Esophagus squamous epithelium (tissue), 5 donors: ENCODE results near the gene CYB5R3. TPM values are rescaled to one million over a fixed set of nuclear protein-coding genes. Genes with fewer than 3 reads are reported as not detected.

Experiments
- DNase-seq: peaks from one replicate; lab custom pipeline; 2025; lab: John Stamatoyannopoulos, UW
- H3K27ac ChIP-seq, 4 donors: fragments of 200-600 bp; sonication (generic); one replicate each; pipeline ENCODE4 v1.5.1; 2016 to 2019; ENCODE audit warnings: mild to moderate bottlenecking in 1 of 4
- H3K27me3 ChIP-seq, 4 donors: fragments of 200-600 bp; sonication (generic); 1 replicate in 3 of 4; 2 replicates in 1 of 4; pipeline versions ENCODE4 v1.5.1 to v1.6.0; 2017 to 2021; ENCODE audit warnings: antibody characterized with exemption in 1 of 4
- H3K36me3 ChIP-seq, 3 donors: fragments of 200-600 bp; sonication (generic); one replicate each; pipeline ENCODE4 v1.5.1; 2016 to 2019
- H3K4me1 ChIP-seq, 3 donors: fragments of 200-600 bp; sonication (generic); one replicate each; pipeline ENCODE4 v1.5.1; 2017 to 2019
- H3K4me3 ChIP-seq, 4 donors: fragments of 200-600 bp; sonication (generic); 1 replicate in 3 of 4; 2 replicates in 1 of 4; pipeline ENCODE4 v1.5.1; 2016 to 2019; ENCODE audit warnings: mild to moderate bottlenecking in 2 of 4, moderate library complexity in 1 of 4
- H3K9me3 ChIP-seq, 3 donors: fragments of 200-600 bp; sonication (generic); one replicate each; pipeline ENCODE4 v1.5.1; 2016 to 2019
- POLR2A ChIP-seq, 4 donors: fragments of 450-650 bp; IDR thresholded peaks; one replicate each; pipeline ENCODE4 v1.6.1; 2017; ENCODE audit warnings: antibody characterized with exemption in 4 of 4, mild to moderate bottlenecking in 4 of 4, moderate library complexity in 3 of 4
- WGBS, 2 donors: methylation state at CpG; one replicate each; pipeline ENCODE4 v1.1.5; 2018; 5-methylcytosine and 5-hydroxymethylcytosine counted together
- intact Hi-C: fragments of 100-400 bp; cut with DNase I; formaldehyde crosslinking; loops from one replicate; pipeline ENCODE4 v1.15.0; 2022
- total RNA-seq, 4 donors: library from RNA; depleted of rRNA; stranded (reverse); fragments of >200 nt; gene quantifications; one replicate each; pipeline ENCODE4 v1.1.0, GENCODE V29; 2016
- TF ChIP-seq, protein P1 (sequence below), 6 experiments: fragments of 450-650 bp in 4 of 6; fragments of 200-600 bp in 2 of 6; sonication (generic) in 2 of 6; IDR thresholded peaks; one replicate each; pipeline ENCODE4 v1.5.1; 2016 to 2019; ENCODE audit warnings: antibody characterized with exemption in 6 of 6, mild to moderate bottlenecking in 4 of 6, moderate library complexity in 4 of 6
- donor health status: DM: yes; HTN: yes; CAD: no.

Gene CYB5R3
- total RNA-seq, 4 donors from 2014 or later: 49.5 to 81.6 (median 71.7) TPM

DNA sequence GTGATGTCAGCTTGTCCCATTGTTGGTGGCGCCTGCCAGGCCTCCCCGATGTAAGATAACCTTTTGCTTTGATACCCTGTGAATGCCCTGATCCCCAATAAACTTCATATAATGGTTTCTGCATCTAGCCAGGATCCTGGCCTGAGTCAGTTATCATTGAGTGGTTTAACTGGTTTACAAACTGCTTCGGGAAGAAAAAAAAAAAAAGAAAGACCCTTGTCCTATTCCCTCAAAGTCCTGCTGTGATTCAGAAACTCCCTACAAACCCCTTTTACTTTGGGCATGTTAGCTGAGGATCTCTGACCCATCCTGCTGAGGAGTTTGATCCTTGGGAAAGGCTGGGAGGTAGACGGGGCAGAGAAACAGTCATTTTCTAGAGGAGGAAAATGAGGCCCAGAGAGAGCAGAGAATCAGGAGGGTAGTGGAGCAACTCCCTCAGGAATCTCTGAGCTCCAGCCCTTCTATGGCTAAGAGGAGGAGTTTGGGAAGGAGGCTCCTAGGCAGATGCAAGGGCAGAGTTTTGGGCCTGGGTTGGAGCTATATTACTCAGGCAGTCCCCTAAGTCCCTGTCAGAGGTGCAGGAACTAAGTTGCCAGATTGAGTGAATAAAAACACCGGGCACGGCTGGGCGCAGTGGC lies 5.4 kb upstream of the CYB5R3 start:
- Histone ChIP-seq H3K9me3 (no peaks in the 10 kb centered on the region), H3K4me3 (no peak overlapping the region), H3K36me3 (no peaks in the 10 kb centered on the region), H3K4me1 (peaks cover 0 to 3% (median 2%) of the 10 kb centered on the region in 3 donors), H3K27me3 (peaks cover 0 to 3% (median 0%) of the 10 kb centered on the region in 4 donors), H3K27ac (no peak overlapping the region)
- TF ChIP-seq, protein P1, sequence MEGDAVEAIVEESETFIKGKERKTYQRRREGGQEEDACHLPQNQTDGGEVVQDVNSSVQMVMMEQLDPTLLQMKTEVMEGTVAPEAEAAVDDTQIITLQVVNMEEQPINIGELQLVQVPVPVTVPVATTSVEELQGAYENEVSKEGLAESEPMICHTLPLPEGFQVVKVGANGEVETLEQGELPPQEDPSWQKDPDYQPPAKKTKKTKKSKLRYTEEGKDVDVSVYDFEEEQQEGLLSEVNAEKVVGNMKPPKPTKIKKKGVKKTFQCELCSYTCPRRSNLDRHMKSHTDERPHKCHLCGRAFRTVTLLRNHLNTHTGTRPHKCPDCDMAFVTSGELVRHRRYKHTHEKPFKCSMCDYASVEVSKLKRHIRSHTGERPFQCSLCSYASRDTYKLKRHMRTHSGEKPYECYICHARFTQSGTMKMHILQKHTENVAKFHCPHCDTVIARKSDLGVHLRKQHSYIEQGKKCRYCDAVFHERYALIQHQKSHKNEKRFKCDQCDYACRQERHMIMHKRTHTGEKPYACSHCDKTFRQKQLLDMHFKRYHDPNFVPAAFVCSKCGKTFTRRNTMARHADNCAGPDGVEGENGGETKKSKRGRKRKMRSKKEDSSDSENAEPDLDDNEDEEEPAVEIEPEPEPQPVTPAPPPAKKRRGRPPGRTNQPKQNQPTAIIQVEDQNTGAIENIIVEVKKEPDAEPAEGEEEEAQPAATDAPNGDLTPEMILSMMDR (IDR thresholded peaks at IDR 0.05): no peak
- no peak for TF ChIP-seq POLR2A (IDR thresholded peaks at IDR 0.05)
- 78 to 85% methylated on average over 4 to 7 of the region's 7 CpGs for WGBS, 2 donors
- DNase-seq: no peak
- intact Hi-C loops: no loop called here

DNA sequence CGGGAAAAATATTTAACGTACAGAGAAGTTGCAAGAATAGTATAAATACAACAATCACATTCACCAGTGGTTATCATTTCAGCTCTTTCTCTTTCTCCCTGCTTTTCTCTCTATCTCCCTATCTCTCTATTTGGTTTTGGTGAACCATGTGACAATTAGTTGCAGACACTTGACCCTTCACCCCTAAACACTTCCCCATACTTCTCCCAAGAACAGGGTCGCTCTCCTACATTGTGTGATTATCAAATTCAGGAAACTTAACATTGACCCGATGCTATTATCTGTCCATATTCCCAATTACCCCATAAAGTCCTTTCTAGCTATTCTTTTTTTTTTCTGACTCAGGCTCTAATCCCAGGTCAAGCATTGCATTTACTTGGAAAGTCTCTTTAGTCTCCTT lies 4.8 kb upstream of the CYB5R3 start:
- intact Hi-C loops: no loop called here
- peaks cover 0 to 6% (median 3%) of the 10 kb centered on the region in 3 donors for H3K4me1 ChIP-seq
- no peak for TF ChIP-seq POLR2A (IDR thresholded peaks at IDR 0.05)
- TF ChIP-seq, protein P1 (IDR thresholded peaks at IDR 0.05): no peak
- H3K27ac ChIP-seq: no peak overlapping the region
- H3K4me3 ChIP-seq: no peak overlapping the region
- 88 to 89% methylated on average over 4 of the region's 4 CpGs for WGBS, 2 donors
- no peaks in the 10 kb centered on the region for H3K36me3 ChIP-seq
- no peak for DNase-seq
- no peaks in the 10 kb centered on the region for H3K9me3 ChIP-seq
- no peaks in the 10 kb centered on the region for H3K27me3 ChIP-seq

DNA sequence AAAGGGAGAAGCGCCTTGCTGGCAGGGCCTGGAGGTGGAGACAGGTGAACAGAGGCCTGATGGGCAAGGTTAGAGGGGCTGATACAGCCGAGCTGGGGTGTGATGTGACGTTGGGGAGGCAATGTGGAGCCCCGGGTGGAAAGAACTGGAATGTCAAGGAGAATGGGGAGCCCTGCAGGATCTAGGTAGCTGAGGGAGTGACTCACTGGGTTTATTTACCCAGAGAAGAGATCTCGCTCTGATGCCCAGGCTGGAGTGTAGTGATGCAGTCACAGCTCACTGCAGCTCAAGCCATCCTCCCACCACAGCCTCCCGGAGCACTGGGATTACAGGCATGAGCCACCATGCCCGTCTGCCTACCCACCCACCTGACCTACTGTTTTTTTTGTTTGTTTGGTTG lies 1.9 kb upstream of the CYB5R3 start:
- DNase-seq: no peak
- intact Hi-C loops: no loop called here
- WGBS, 2 donors: 55 to 59% methylated on average over 7 of the region's 7 CpGs

DNA sequence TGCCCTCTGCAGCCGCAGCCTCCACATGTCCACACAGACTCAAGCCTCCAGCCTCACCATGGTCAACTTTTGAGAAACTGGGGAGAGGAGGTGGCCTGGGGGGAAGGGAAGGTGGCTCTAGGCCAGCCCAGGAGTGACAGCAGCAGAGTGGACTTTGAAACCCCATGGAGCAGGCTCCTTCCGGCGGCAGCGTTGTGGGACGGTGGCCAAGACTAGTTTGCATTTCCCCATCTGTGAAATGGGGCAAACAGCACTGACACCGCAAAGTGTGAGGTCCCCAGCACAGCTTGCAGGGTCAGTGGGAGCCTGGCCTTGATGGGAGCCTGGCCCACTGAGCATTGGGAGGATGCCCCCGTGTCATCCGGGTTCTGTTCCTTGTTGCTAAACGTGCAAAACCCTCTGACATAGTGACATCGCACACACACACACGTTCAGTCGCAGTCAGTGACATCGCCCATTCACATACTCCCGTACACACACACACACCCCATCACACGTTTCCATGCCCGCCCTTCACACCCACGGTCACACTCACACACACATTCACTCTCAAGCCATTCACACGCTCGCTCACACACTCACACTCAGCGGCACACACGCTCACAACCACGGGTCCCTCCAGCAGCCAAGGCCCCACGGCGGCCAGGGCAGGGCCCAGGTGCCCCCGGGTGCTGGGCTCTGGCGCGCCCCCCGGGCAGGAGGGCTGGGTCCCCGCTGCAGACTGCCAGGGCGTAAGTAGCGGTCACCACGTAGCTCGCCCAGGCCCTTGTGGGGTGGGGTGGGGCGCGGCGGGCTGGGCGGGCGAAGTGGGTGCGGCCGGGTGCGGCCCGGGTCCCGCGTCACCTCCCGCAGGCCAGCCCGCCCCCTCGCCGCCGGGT lies 585 bp downstream of the CYB5R3 start:
- intact Hi-C loops: no loop called here
- TF ChIP-seq, protein P1 (IDR thresholded peaks at IDR 0.05): no peak
- peak in 2 of 4 donors; percentile 51 to 65 for TF ChIP-seq POLR2A (IDR thresholded peaks at IDR 0.05)
- no peaks in the 10 kb centered on the region for H3K9me3 ChIP-seq
- no peaks in the 10 kb centered on the region for H3K27me3 ChIP-seq
- no peak for DNase-seq
- peaks cover 46 to 57% (median 52%) of the 10 kb centered on the region in 3 donors for H3K4me1 ChIP-seq
- WGBS, 2 donors: 0 to 3% methylated on average over 15 to 19 of the region's 49 CpGs
- peak overlapping the region; percentile 92 to 99 (median 96) for H3K27ac ChIP-seq
- H3K4me3 ChIP-seq: peak overlapping the region; percentile 69 to 100 (median 76)
- H3K36me3 ChIP-seq: no peaks in the 10 kb centered on the region

More for the DNA sequence above, 1.9 kb upstream of the CYB5R3 start:
- Histone ChIP-seq H3K27me3 (no peaks in the 10 kb centered on the region), H3K4me3 (no peak overlapping the region), H3K27ac (no peak overlapping the region), H3K4me1 (peaks cover 23 to 32% (median 27%) of the 10 kb centered on the region in 3 donors), H3K9me3 (no peaks in the 10 kb centered on the region), H3K36me3 (no peaks in the 10 kb centered on the region)
- TF ChIP-seq, protein P1 (IDR thresholded peaks at IDR 0.05): no peak
- TF ChIP-seq POLR2A (IDR thresholded peaks at IDR 0.05): no peak

DNA sequence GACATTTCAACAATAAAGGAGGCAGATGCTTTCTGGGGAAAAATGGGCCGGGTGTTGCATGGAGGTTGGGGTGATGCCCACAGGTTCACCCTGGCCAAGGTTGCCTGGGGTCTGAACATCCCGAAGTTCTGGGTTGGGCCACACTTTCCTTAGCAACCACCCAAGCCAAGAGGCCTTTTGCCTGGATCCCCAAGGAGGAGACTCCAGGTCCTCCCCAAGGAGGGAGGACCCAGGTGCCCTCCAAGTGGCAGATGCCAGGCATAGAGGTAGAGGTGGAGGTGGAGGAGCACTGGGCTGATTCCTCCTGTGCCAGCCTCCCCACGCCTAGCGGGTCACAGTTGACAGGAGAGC lies 1.2 kb downstream of the CYB5R3 start:
- H3K9me3 ChIP-seq: no peaks in the 10 kb centered on the region
- intact Hi-C loops: no loop called here
- peak overlapping the region; percentile 69 to 100 (median 76) for H3K4me3 ChIP-seq
- H3K27me3 ChIP-seq: no peaks in the 10 kb centered on the region
- peaks cover 46 to 63% (median 58%) of the 10 kb centered on the region in 3 donors for H3K4me1 ChIP-seq
- 29 to 43% methylated on average over 2 to 3 of the region's 4 CpGs for WGBS, 2 donors
- no peaks in the 10 kb centered on the region for H3K36me3 ChIP-seq
- TF ChIP-seq POLR2A (IDR thresholded peaks at IDR 0.05): no peak
- peak overlapping the region; percentile 92 to 99 (median 96) for H3K27ac ChIP-seq
- DNase-seq: no peak
